ENCODE data around the gene IQCM. TPM values are rescaled to one million over a fixed set of nuclear protein-coding genes. Genes with fewer than 3 reads are reported as not detected.

Gene IQCM
- total RNA-seq, 4 donors from 2014 or later, result 0.48 TPM; not detected in 3

GRCh38 chr4:149684516-149684915 lies 131.1 kb downstream of the IQCM start:
- H3K27ac ChIP-seq, result no peak overlapping the region
- no peaks in the 10 kb centered on the region for H3K4me1 ChIP-seq
- intact Hi-C loops (cut with DNase I; ENCODE audit: low total_unique reads), result no loop called here
- no peak for TF ChIP-seq POLR2A (IDR thresholded peaks at IDR 0.05)
- TF ChIP-seq, protein P1, sequence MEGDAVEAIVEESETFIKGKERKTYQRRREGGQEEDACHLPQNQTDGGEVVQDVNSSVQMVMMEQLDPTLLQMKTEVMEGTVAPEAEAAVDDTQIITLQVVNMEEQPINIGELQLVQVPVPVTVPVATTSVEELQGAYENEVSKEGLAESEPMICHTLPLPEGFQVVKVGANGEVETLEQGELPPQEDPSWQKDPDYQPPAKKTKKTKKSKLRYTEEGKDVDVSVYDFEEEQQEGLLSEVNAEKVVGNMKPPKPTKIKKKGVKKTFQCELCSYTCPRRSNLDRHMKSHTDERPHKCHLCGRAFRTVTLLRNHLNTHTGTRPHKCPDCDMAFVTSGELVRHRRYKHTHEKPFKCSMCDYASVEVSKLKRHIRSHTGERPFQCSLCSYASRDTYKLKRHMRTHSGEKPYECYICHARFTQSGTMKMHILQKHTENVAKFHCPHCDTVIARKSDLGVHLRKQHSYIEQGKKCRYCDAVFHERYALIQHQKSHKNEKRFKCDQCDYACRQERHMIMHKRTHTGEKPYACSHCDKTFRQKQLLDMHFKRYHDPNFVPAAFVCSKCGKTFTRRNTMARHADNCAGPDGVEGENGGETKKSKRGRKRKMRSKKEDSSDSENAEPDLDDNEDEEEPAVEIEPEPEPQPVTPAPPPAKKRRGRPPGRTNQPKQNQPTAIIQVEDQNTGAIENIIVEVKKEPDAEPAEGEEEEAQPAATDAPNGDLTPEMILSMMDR (IDR thresholded peaks at IDR 0.05), result no peak
- no peaks in the 10 kb centered on the region for H3K36me3 ChIP-seq
- H3K4me3 ChIP-seq, result no peak overlapping the region
- no peaks in the 10 kb centered on the region for H3K9me3 ChIP-seq
- H3K27me3 ChIP-seq, result no peaks in the 10 kb centered on the region
- DNase-seq, result no peak

GRCh38 chr4:149676076-149676475 lies 139.6 kb downstream of the IQCM start:
- Histone ChIP-seq H3K27me3 (no peaks in the 10 kb centered on the region), H3K4me3 (no peak overlapping the region), H3K27ac (no peak overlapping the region), H3K36me3 (no peaks in the 10 kb centered on the region), H3K4me1 (no peaks in the 10 kb centered on the region), H3K9me3 (no peaks in the 10 kb centered on the region)
- TF ChIP-seq, protein P1 (IDR thresholded peaks at IDR 0.05), result no peak
- no peak for TF ChIP-seq POLR2A (IDR thresholded peaks at IDR 0.05)
- no peak for DNase-seq
- intact Hi-C loops (cut with DNase I; ENCODE audit: low total_unique reads), result no loop called here

GRCh38 chr4:149645790-149646189 lies 169.9 kb downstream of the IQCM start:
- no peak for DNase-seq
- intact Hi-C loops (cut with DNase I; ENCODE audit: low total_unique reads), result no loop called here
- no peak for TF ChIP-seq POLR2A (IDR thresholded peaks at IDR 0.05)
- TF ChIP-seq, protein P1 (IDR thresholded peaks at IDR 0.05), result no peak
- Histone ChIP-seq H3K36me3 (no peaks in the 10 kb centered on the region), H3K27me3 (no peaks in the 10 kb centered on the region), H3K9me3 (no peaks in the 10 kb centered on the region), H3K4me3 (no peak overlapping the region), H3K27ac (no peak overlapping the region), H3K4me1 (no peaks in the 10 kb centered on the region)

DNA sequence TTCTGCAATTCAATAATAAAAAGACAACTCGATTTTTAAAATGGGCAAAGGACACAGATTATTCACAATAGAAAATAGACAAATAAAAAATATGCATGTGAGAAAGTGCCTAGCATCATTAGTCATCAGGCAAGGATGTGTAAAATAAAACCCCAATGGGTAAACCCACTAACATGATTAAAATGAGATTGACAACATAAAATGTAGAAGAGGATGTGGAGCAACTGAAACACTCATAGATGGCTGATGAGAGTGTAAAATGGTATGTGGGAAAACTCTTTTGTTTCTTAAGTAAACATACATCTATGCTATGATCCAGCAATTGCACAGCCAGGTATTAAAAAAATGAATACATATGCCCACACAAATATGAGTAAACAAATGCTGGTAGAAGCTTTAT lies 177.6 kb downstream of the IQCM start:
- intact Hi-C loops (cut with DNase I; ENCODE audit: low total_unique reads), result no loop called here
- Histone ChIP-seq H3K9me3 (no peaks in the 10 kb centered on the region), H3K4me1 (no peaks in the 10 kb centered on the region), H3K36me3 (no peaks in the 10 kb centered on the region), H3K4me3 (no peak overlapping the region), H3K27me3 (no peaks in the 10 kb centered on the region), H3K27ac (no peak overlapping the region)
- no peak for DNase-seq
- TF ChIP-seq, protein P1 (IDR thresholded peaks at IDR 0.05), result no peak
- TF ChIP-seq POLR2A (IDR thresholded peaks at IDR 0.05), result no peak

GRCh38 chr4:149634368-149634767 lies 181.3 kb downstream of the IQCM start:
- no peak overlapping the region for H3K27ac ChIP-seq
- no peaks in the 10 kb centered on the region for H3K36me3 ChIP-seq
- no peak overlapping the region for H3K4me3 ChIP-seq
- H3K27me3 ChIP-seq, result no peaks in the 10 kb centered on the region
- H3K4me1 ChIP-seq, result no peaks in the 10 kb centered on the region
- TF ChIP-seq, protein P1 (IDR thresholded peaks at IDR 0.05), result no peak
- no peak for TF ChIP-seq POLR2A (IDR thresholded peaks at IDR 0.05)
- H3K9me3 ChIP-seq, result no peaks in the 10 kb centered on the region
- no peak for DNase-seq
- intact Hi-C loops (cut with DNase I; ENCODE audit: low total_unique reads), result no loop called here
